Adipocyte (in vitro differentiated cells): ENCODE results near the gene NRG4.
A peak's percentile ranks its signal among the peaks of the same experiment; 100 is the strongest.

Experiments used
- DNase-seq: peaks from one replicate; pipeline ENCODE4 v3.0.0-alpha.2; 2015; ENCODE audit warnings: low read depth
- H3K27me3 ChIP-seq: replicated peaks from 2 replicates; pipeline ENCODE4 v1.7.0; 2013; ENCODE audit warnings: mild to moderate bottlenecking, low read length, moderate library complexity; ENCODE audit not compliant: control insufficient read depth, insufficient read depth
- H3K36me3 ChIP-seq: 2 replicates; pipeline ENCODE4 v1.7.0; 2013; ENCODE audit warnings: low read length, mild to moderate bottlenecking, moderate library complexity; ENCODE audit not compliant: control insufficient read depth, insufficient read depth, severe bottlenecking
- H3K4me1 ChIP-seq: 2 replicates; pipeline ENCODE4 v1.7.0; 2013; ENCODE audit warnings: mild to moderate bottlenecking, low read length, moderate library complexity; ENCODE audit not compliant: control insufficient read depth, insufficient read depth
- H3K4me3 ChIP-seq: 2 replicates; pipeline ENCODE4 v1.7.0; 2013; ENCODE audit warnings: mild to moderate bottlenecking, low read length, moderate library complexity
- H3K9ac ChIP-seq: 2 replicates; pipeline ENCODE4 v1.7.0; 2013; ENCODE audit warnings: mild to moderate bottlenecking, low read length, moderate library complexity
- H3K9me3 ChIP-seq: 2 replicates; pipeline ENCODE4 v1.7.0; 2013; ENCODE audit warnings: mild to moderate bottlenecking, low read length, moderate library complexity; ENCODE audit not compliant: control insufficient read depth

The NRG4 gene

GRCh38 chr15:75895731-75896130, 116.5 kb downstream of the NRG4 start:
- Histone ChIP-seq H3K36me3 (peaks cover 36% of the 10 kb centered on the region), H3K27me3 (no peaks in the 10 kb centered on the region), H3K9ac (no peak overlapping the region), H3K9me3 (no peaks in the 10 kb centered on the region), H3K4me1 (peaks cover 10% of the 10 kb centered on the region), H3K4me3 (no peak overlapping the region)
- no peak for DNase-seq

- Histone ChIP-seq H3K9me3 (no peaks in the 10 kb centered on the region), H3K27me3 (no peaks in the 10 kb centered on the region), H3K4me1 (peaks cover 10% of the 10 kb centered on the region), H3K36me3 (peaks cover 36% of the 10 kb centered on the region), H3K9ac (peak overlapping the region; percentile 18), H3K4me3 (no peak overlapping the region)
- peak; percentile 83 for DNase-seq
Observed at GRCh38 chr15:75891895-75892294, 120.3 kb downstream of the NRG4 start.
